ENCODE data around the gene SAT2.

The SAT2 gene

DNA sequence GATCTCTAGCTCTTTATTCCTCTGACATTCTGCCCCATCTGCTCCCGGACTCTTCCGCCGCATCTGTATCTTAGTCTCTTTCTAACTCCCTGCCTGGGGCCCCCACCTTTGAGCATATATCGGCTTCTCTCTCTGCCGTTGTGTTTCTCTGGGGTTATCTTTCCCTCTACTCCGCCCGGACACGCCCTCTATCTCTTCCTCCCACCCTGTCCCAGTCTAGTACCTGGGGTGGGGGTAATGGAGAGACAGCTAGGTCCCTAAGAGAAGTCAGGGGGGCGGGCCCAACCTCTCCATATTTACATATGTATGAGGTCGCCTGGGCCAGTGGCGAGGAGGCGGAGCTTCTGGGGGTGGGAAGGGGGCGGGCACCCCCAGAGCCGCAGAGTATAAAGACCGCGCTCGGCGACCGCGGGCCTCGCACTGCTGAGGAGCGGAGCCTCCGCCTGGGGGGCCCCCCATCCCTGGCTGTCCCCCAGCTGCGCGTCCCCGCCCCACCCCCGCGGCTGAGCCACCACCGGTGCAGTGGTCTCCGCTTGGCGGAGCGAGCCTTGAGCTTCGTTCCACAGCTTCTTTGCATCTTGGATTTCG lies 23.0 kb upstream of the SAT2 start, which contains the start of gene ATP1B2 (continued):
- TF ChIP-seq, protein P1, sequence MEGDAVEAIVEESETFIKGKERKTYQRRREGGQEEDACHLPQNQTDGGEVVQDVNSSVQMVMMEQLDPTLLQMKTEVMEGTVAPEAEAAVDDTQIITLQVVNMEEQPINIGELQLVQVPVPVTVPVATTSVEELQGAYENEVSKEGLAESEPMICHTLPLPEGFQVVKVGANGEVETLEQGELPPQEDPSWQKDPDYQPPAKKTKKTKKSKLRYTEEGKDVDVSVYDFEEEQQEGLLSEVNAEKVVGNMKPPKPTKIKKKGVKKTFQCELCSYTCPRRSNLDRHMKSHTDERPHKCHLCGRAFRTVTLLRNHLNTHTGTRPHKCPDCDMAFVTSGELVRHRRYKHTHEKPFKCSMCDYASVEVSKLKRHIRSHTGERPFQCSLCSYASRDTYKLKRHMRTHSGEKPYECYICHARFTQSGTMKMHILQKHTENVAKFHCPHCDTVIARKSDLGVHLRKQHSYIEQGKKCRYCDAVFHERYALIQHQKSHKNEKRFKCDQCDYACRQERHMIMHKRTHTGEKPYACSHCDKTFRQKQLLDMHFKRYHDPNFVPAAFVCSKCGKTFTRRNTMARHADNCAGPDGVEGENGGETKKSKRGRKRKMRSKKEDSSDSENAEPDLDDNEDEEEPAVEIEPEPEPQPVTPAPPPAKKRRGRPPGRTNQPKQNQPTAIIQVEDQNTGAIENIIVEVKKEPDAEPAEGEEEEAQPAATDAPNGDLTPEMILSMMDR (tag by site-specific recombination; IDR thresholded peaks at IDR 0.05) = no peak
- TF ChIP-seq, protein P2, sequence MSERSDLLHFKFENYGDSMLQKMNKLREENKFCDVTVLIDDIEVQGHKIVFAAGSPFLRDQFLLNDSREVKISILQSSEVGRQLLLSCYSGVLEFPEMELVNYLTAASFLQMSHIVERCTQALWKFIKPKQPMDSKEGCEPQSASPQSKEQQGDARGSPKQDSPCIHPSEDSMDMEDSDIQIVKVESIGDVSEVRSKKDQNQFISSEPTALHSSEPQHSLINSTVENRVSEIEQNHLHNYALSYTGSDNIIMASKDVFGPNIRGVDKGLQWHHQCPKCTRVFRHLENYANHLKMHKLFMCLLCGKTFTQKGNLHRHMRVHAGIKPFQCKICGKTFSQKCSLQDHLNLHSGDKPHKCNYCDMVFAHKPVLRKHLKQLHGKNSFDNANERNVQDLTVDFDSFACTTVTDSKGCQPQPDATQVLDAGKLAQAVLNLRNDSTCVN (tag by site-specific recombination; optimal IDR thresholded peaks at IDR 0.05) = peak; percentile 54
- TF ChIP-seq ZNF133 (tag by site-specific recombination; IDR thresholded peaks at IDR 0.05) (no peak), ZNF777 (tag by site-specific recombination; IDR thresholded peaks at IDR 0.05; ENCODE audit: borderline replicate concordance) (no peak), ZNF558 (tag by site-specific recombination; IDR thresholded peaks at IDR 0.05) (no peak), ZFP37 (tag by site-specific recombination; IDR thresholded peaks at IDR 0.05) (no peak), ZNF114 (tag by site-specific recombination; IDR thresholded peaks at IDR 0.05) (peak; percentile 41; the same call in 1 of the 2 replicates), ZNF2 (tag by site-specific recombination; IDR thresholded peaks at IDR 0.05) (no peak), SP2 (tag by site-specific recombination; IDR thresholded peaks at IDR 0.05) (peak; percentile 79), ZNF776 (tag by site-specific recombination; IDR thresholded peaks at IDR 0.05; ENCODE audit: borderline replicate concordance) (no peak), ZNF366 (tag by site-specific recombination; conservative IDR thresholded peaks at IDR 0.05) (peak; percentile 59), ZNF76 (tag by site-specific recombination; IDR thresholded peaks at IDR 0.05; ENCODE audit: borderline replicate concordance, low read depth) (no peak), GLIS2 (tag by site-specific recombination; IDR thresholded peaks at IDR 0.05) (peak; percentile 68), KLF9 (tag by site-specific recombination; IDR thresholded peaks at IDR 0.05; ENCODE audit: low read depth) (peak; percentile 73), OSR2 (tag by site-specific recombination; IDR thresholded peaks at IDR 0.05) (no peak), ZNF416 (tag by site-specific recombination; IDR thresholded peaks at IDR 0.05) (no peak), ZBTB7A (tag by site-specific recombination; IDR thresholded peaks at IDR 0.05; ENCODE audit: low read depth) (no peak), ZNF626 (tag by site-specific recombination; IDR thresholded peaks at IDR 0.05) (no peak), ZNF660 (tag by site-specific recombination; IDR thresholded peaks at IDR 0.05) (no peak), ZNF768 (tag by site-specific recombination; IDR thresholded peaks at IDR 0.05) (no peak), ZNF174 (tag by site-specific recombination; IDR thresholded peaks at IDR 0.05) (no peak), ZNF24 (tag by site-specific recombination; IDR thresholded peaks at IDR 0.05) (no peak), ZNF571 (tag by site-specific recombination; IDR thresholded peaks at IDR 0.05) (no peak), KLF1 (tag by site-specific recombination; IDR thresholded peaks at IDR 0.05) (peak; percentile 89), ZSCAN16 (tag by site-specific recombination; IDR thresholded peaks at IDR 0.05) (no peak), ZNF112 (tag by site-specific recombination; IDR thresholded peaks at IDR 0.05) (no peak), ZBTB17 (tag by site-specific recombination; IDR thresholded peaks at IDR 0.05) (peak; percentile 87)
- TF ChIP-seq, protein P3, sequence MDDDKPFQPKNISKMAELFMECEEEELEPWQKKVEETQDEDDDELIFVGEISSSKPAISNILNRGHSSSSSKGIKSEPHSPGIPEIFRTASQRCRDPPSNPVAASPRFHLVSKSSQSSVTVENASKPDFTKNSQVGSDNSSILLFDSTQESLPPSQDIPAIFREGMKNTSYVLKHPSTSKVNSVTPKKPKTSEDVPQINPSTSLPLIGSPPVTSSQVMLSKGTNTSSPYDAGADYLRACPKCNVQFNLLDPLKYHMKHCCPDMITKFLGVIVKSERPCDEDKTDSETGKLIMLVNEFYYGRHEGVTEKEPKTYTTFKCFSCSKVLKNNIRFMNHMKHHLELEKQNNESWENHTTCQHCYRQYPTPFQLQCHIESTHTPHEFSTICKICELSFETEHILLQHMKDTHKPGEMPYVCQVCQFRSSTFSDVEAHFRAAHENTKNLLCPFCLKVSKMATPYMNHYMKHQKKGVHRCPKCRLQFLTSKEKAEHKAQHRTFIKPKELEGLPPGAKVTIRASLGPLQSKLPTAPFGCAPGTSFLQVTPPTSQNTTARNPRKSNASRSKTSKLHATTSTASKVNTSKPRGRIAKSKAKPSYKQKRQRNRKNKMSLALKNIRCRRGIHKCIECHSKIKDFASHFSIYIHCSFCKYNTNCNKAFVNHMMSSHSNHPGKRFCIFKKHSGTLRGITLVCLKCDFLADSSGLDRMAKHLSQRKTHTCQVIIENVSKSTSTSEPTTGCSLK (tag by site-specific recombination; IDR thresholded peaks at IDR 0.05) = no peak
- TF ChIP-seq, protein P4, sequence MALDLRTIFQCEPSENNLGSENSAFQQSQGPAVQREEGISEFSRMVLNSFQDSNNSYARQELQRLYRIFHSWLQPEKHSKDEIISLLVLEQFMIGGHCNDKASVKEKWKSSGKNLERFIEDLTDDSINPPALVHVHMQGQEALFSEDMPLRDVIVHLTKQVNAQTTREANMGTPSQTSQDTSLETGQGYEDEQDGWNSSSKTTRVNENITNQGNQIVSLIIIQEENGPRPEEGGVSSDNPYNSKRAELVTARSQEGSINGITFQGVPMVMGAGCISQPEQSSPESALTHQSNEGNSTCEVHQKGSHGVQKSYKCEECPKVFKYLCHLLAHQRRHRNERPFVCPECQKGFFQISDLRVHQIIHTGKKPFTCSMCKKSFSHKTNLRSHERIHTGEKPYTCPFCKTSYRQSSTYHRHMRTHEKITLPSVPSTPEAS (tag by site-specific recombination; IDR thresholded peaks at IDR 0.05) = no peak
- TF ChIP-seq, protein P5, sequence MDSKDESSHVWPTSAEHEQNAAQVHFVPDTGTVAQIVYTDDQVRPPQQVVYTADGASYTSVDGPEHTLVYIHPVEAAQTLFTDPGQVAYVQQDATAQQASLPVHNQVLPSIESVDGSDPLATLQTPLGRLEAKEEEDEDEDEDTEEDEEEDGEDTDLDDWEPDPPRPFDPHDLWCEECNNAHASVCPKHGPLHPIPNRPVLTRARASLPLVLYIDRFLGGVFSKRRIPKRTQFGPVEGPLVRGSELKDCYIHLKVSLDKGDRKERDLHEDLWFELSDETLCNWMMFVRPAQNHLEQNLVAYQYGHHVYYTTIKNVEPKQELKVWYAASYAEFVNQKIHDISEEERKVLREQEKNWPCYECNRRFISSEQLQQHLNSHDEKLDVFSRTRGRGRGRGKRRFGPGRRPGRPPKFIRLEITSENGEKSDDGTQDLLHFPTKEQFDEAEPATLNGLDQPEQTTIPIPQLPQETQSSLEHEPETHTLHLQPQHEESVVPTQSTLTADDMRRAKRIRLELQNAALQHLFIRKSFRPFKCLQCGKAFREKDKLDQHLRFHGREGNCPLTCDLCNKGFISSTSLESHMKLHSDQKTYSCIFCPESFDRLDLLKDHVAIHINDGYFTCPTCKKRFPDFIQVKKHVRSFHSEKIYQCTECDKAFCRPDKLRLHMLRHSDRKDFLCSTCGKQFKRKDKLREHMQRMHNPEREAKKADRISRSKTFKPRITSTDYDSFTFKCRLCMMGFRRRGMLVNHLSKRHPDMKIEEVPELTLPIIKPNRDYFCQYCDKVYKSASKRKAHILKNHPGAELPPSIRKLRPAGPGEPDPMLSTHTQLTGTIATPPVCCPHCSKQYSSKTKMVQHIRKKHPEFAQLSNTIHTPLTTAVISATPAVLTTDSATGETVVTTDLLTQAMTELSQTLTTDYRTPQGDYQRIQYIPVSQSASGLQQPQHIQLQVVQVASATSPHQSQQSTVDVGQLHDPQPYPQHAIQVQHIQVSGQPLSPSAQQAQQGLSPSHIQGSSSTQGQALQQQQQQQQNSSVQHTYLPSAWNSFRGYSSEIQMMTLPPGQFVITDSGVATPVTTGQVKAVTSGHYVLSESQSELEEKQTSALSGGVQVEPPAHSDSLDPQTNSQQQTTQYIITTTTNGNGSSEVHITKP (tag by site-specific recombination; IDR thresholded peaks at IDR 0.05) = 0 out of 2 replicates have a peak, but pooled peaks have one; percentile 12
- TF ChIP-seq, protein P6, sequence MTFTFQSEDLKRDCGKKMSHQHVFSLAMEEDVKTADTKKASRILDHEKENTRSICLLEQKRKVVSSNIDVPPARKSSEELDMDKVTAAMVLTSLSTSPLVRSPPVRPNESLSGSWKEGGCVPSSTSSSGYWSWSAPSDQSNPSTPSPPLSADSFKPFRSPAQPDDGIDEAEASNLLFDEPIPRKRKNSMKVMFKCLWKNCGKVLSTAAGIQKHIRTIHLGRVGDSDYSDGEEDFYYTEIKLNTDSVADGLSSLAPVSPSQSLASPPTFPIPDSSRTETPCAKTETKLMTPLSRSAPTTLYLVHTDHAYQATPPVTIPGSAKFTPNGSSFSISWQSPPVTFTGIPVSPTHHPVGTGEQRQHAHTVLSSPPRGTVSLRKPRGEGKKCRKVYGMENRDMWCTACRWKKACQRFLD (tag by site-specific recombination; IDR thresholded peaks at IDR 0.05) = no peak
